ENCODE data around the gene LIPF.

- TF ChIP-seq EZH2 (conservative IDR thresholded peaks at IDR 0.05; ENCODE audit: low read depth, low read length) (no peak), ZNF512 (CRISPR knock-in tag; IDR thresholded peaks at IDR 0.05) (no peak), PHF21A (CRISPR knock-in tag; IDR thresholded peaks at IDR 0.05) (no peak), TGIF2 (CRISPR knock-in tag; IDR thresholded peaks at IDR 0.05) (no peak), ELF1 (CRISPR knock-in tag; IDR thresholded peaks at IDR 0.05) (no peak), KDM4B (CRISPR knock-in tag; IDR thresholded peaks at IDR 0.05) (no peak), ARNT (IDR thresholded peaks at IDR 0.05) (no peak), BATF2 (CRISPR knock-in tag; IDR thresholded peaks at IDR 0.05) (no peak), ADNP (CRISPR knock-in tag; IDR thresholded peaks at IDR 0.05) (no peak), ZNF292 (CRISPR knock-in tag; IDR thresholded peaks at IDR 0.05; ENCODE audit: borderline replicate concordance, low read depth) (no peak), POLR2AphosphoS2 (IDR thresholded peaks at IDR 0.05; ENCODE audit: low read depth, low read length) (no peak)
Measured at GRCh38 chr10:88659725-88660597, 4.3 kb upstream of the LIPF start.

All from HepG2 (cell line).